ENCODE measurements around the gene PEF1.

PEF1 gene

DNA sequence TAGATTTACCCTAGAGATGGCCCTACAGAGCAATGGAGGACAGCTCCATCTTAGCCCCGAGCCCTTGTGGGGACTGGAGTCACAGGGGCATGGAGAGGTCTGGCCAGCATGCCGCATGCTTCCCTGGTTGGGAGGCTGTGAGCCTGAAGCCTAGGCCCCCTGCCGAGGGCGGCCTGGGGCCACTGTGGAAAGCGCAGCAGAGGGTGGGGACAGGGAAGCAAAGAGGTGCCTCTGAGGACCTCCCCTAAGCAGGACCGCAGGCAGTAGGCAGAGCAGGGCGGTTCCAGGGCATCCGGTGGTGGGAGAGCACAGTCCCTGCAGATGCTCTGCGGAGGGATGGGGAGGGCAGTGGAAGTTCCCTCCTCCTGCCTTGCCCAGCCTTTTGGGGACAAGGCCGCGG is 26.5 kb upstream of the PEF1 start:
- no peak for DNase-seq (ENCODE audit: low read depth)

DNA sequence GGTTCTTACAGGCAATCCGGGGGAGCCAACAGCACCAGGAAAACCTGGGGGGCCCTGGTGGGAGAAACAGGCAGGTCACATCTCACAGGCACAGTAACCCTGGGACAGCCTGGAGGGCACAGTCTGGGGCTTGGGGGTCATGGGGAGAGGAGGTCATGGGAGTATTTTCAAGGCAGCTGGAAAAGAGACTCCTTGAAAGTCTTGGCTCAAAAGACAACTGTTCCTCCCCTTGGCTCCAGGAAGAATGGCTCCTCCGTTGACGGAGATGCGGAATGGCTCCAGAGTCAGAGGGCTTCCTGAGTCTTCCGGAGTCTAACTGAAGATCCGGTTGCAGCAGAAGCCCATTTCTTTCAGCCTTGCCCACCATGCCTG is 25.9 kb upstream of the PEF1 start:
- DNase-seq (ENCODE audit: low read depth), result no peak

- no peak for DNase-seq (ENCODE audit: low read depth)
Measured at GRCh38 chr1:31669786-31670592, 25.3 kb upstream of the PEF1 start.

- DNase-seq (ENCODE audit: low read depth), result no peak
Measured at GRCh38 chr1:31669433-31669785, 24.7 kb upstream of the PEF1 start.

GRCh38 chr1:31668303-31668883 is 23.7 kb upstream of the PEF1 start:
- no peak for DNase-seq (ENCODE audit: low read depth)

DNA sequence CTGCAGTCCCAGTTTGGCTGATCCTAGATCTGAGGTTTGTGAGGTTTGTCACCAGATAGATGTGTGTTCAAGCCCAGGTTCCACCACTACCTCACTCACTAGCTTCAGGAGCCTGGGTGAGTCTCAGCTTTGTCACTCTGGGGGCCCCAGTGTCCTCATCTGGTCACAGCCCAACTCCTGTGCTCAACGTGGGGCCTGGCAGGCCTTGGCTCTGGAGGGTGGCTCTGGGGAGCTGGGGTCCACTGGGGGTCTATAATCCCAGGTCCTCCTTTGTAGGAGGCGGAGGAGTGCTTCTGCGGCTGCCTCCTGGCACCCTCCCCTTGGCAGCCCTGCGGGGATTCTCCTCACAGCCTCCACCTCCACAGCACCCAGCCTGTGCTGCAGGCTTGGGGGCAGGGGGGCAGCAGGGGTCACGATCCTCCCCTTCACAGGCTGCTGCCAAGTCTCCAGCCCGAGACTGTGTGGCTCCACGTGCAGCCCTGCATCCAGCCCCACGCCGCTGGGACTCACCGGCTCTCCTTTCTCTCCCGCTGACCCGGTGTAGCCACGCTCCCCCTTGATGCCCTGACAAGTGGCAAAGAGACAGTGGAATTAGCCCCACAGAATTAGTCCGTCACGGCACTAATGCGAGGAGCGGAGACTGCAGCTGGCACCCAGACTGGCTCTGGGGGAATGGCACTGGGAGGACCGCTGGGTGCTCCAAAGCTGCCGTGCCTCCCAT is 22.5 kb upstream of the PEF1 start:
- DNase-seq (ENCODE audit: low read depth), result no peak

- DNase-seq (ENCODE audit: low read depth), result no peak
Measured at GRCh38 chr1:31666263-31666963, 21.7 kb upstream of the PEF1 start.

DNA sequence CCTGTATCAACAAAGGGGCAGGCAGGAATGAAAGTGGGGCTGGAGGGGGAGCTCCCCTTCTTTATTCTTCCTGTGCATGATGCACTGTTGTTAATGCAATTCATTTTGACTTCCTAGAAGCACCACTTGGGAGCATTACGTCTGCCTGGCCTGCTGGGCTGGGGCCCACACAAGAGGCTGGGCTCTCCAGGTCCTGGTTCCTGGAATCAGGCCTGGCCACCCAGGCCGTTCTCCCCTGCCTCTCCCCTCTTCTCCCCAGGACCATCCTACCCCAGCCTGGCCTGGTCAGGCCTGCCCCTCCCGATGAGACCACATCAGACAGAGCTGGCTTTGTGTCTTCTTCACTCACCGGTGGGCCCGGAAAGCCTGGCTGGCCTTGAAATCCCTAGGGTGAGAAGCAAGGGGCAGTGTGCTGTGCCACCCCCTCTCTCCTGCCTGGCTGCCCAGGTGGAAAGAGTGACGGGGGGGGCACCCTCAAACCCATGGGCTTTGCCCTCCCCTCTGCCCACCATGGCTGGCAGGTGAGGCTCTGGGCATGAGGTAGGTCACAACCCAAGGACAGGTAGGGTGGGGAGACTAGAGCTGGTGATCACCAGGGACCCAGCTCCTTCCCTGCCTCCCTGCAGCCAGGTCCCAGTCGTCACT is 20.7 kb upstream of the PEF1 start:
- no peak for DNase-seq (ENCODE audit: low read depth)

GRCh38 chr1:31664528-31664927 is 19.9 kb upstream of the PEF1 start:
- no peak for DNase-seq (ENCODE audit: low read depth)

GRCh38 chr1:31663622-31664452 is 19.2 kb upstream of the PEF1 start:
- no peak for DNase-seq (ENCODE audit: low read depth)

DNA sequence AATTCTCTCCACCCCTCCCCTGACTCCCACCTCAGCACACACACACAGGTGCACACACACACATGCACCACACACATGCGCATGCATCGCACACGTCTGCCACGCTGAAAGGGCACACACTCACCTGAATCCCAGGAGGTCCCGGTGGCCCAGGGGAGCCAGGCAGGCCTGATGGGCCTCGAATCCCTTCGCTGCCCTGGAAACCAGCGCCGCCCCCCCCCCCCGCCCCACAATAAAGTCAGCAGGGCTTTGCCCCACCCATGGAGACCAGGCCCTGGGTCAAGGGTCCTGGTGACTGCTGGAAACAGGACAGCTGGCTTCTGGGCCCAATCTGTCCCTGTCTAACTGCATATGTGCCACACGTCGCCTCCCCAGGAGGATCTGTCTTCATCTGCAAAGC is 17.8 kb upstream of the PEF1 start:
- no peak for DNase-seq (ENCODE audit: low read depth)

- no peak for DNase-seq (ENCODE audit: low read depth)
Measured at GRCh38 chr1:31661856-31662255, 17.2 kb upstream of the PEF1 start.

DNA sequence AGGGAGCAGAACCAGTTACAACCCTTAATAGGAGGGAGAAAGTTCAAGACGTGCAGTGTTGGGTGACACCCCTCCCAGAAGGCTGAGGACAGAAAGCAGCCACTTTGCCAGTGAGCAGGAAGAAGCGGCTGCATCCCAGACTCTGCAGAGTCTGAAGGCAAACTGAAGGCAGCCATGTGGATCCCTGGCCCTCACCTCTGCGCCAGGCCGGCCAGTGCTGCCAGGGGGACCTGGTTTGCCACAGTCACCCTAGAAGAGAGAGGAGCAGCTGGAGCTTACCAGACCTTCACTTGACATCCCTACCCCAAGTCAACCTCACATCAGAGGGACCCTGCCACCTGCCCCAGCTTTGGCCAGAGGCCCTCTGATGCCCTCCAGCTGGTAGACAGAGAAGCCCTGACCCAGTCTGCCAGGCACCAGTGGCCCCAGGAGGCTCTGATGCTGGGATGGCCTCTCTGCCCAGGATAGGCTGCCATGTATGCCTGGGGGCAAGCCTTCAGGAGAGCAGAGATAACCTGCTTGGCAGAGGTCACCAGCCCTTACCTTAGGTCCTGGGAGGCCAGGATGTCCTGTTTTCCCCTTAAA is 16.3 kb upstream of the PEF1 start:
- DNase-seq (ENCODE audit: low read depth), result no peak

DNA sequence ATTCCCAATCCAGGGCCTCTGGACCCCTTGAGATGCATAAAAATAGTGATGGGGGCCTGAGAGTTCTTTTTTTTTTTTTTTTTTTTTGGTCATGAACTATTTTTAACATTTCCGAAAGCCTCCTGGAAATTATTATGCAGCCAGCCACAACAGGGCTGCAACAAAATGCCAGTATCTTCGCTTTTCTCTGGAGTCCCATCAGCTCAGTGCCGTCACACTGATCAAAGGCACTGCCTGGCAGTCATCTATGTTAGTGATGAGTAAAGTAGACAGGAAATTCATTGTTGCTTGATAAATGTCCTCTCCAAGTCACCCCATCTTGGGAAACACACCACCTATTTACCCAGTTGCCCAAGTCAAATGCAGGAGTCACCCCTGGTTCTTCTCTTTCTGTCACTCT is 15.2 kb upstream of the PEF1 start:
- DNase-seq (ENCODE audit: low read depth), result no peak

DNA sequence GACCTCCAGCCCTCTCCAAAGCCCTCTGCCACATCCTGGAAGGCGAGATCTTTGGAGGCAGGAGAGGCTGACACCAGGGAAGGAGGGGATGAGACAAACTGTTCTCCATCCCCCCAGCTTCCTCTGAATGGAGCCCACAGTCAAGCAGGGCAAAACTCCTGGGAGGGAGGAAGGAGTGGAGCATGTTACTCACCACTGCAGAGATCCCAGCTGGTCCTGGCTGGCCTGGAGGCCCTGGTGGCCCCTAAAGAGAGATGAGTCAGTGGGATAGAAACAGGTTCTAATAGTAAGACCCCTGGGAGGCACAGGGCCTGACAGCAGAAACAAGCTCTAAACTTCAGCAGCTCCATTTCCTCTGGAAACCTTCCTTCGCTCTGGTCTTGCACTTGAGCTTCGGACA is 14.0 kb upstream of the PEF1 start:
- DNase-seq (ENCODE audit: low read depth), result no peak

DNA sequence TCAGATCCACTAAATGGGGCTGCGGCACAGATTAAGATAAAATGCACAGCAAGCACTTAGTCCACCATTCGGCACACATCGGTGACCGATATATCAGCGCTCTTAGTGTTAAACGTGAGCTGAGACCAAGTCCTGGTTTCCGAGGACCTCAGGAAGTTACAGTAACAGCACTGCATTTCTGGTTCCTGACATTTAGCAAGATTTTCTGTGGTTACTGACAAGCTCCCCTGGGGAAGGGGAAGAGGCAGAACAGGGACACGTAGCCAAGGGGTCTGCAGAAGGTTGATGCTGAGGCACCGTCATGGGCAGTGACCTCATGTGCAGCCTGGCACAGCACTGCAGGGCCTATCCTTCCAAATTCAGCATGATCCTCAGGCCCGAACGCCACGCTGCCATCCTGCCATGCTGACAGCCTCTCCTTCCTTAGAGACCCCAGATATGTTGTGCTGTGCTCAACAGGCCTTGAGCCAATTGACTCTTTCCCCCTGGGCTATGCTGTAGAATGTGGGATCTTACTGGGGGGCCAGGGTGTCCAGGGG is 13.4 kb upstream of the PEF1 start:
- no peak for DNase-seq (ENCODE audit: low read depth)

- no peak for DNase-seq (ENCODE audit: low read depth)
Measured at GRCh38 chr1:31657020-31657804, 12.5 kb upstream of the PEF1 start.

DNA sequence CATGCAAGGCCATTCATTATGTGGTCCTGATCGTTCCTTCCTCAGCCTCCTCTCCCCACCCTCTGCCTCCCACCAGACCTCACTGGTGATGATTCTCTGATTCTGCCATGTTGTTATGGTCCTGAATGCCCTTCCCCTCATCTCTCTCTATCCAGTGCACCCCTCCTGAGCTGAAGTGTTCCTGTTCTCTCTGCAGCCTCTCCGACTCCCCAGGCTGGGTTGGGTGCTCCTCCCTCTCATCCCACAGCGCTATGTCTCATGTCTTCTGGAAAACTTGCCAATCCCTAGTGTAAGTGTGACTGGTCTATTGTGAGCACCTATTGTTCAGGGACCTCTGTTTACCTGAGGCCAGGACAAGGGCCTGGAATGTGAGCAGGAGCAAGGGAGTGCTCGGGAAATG is 11.1 kb upstream of the PEF1 start:
- DNase-seq (ENCODE audit: low read depth), result no peak

- no peak for DNase-seq (ENCODE audit: low read depth)
Measured at GRCh38 chr1:31655104-31655503, 10.4 kb upstream of the PEF1 start.

GRCh38 chr1:31654474-31654776 is 9.7 kb upstream of the PEF1 start:
- no peak for DNase-seq (ENCODE audit: low read depth)
